Hepatocyte (in vitro differentiated cells): ENCODE results near the gene WDHD1. TPM values are rescaled to one million over a fixed set of nuclear protein-coding genes. Genes with fewer than 3 reads are reported as not detected.

ENCODE experiments used
- DNase-seq: peaks from one replicate; pipeline ENCODE4 v3.0.0-alpha.2; 2016; ENCODE audit warnings: low spot score
- H2AFZ ChIP-seq: fragments of 200-600 bp; sonication (generic); 2 replicates; pipeline ENCODE4 v1.6.0; 2016; ENCODE audit warnings: antibody characterized with exemption, mild to moderate bottlenecking
- H3K27ac ChIP-seq: fragments of 200-600 bp; sonication (generic); 2 replicates; pipeline ENCODE4 v1.5.1; 2016; ENCODE audit warnings: mild to moderate bottlenecking
- H3K27me3 ChIP-seq: fragments of 200-600 bp; sonication (generic); 2 replicates; pipeline ENCODE4 v1.6.1; 2016
- H3K36me3 ChIP-seq: fragments of 200-600 bp; sonication (generic); replicated peaks from 2 replicates; pipeline ENCODE4 v1.5.1; 2016; ENCODE audit warnings: low read depth; ENCODE audit not compliant: insufficient read depth
- H3K4me1 ChIP-seq: fragments of 200-600 bp; sonication (generic); 2 replicates; pipeline ENCODE4 v1.5.1; 2016; ENCODE audit warnings: mild to moderate bottlenecking, moderate library complexity; ENCODE audit not compliant: insufficient read depth
- H3K4me2 ChIP-seq: fragments of 200-600 bp; sonication (generic); 2 replicates; pipeline ENCODE4 v1.6.0; 2016
- H3K4me3 ChIP-seq: fragments of 200-600 bp; sonication (generic); 2 replicates; pipeline ENCODE4 v1.5.1; 2016; ENCODE audit warnings: mild to moderate bottlenecking
- H3K79me2 ChIP-seq: fragments of 200-600 bp; sonication (generic); 2 replicates; pipeline ENCODE4 v1.6.0; 2017; ENCODE audit warnings: mild to moderate bottlenecking
- H3K9me2 ChIP-seq: fragments of 200-600 bp; sonication (generic); replicated peaks from 2 replicates; pipeline ENCODE4 v1.6.0; 2017; ENCODE audit warnings: mild to moderate bottlenecking; ENCODE audit not compliant: insufficient read depth
- H3K9me3 ChIP-seq: fragments of 200-600 bp; sonication (generic); 2 replicates; pipeline ENCODE4 v1.5.1; 2016; ENCODE audit warnings: low read depth, mild to moderate bottlenecking
- H4K20me1 ChIP-seq: fragments of 200-600 bp; sonication (generic); 2 replicates; pipeline ENCODE4 v1.6.0; 2016; ENCODE audit warnings: mild to moderate bottlenecking; ENCODE audit not compliant: insufficient read depth, poor library complexity, severe bottlenecking
- CTCF ChIP-seq: fragments of 200-600 bp; sonication (generic); IDR thresholded peaks from 2 replicates; pipeline ENCODE4 v1.5.1; 2016; ENCODE audit warnings: antibody characterized with exemption, mild to moderate bottlenecking; ENCODE audit not compliant: poor library complexity
- EZH2 ChIP-seq: fragments of 200-600 bp; sonication (generic); IDR thresholded peaks from 2 replicates; pipeline ENCODE4 v1.6.1; 2016; ENCODE audit warnings: antibody characterized with exemption, mild to moderate bottlenecking, borderline replicate concordance
- EZH2phosphoT487 ChIP-seq: fragments of 200-600 bp; sonication (generic); IDR thresholded peaks from one replicate; pipeline ENCODE4 v1.6.1; 2018; ENCODE audit warnings: antibody characterized with exemption, mild to moderate bottlenecking, low read depth, moderate library complexity; ENCODE audit not compliant: unreplicated experiment, severe bottlenecking
- WGBS: methylation state at CpG from one replicate; pipeline ENCODE4 v1.1.6; 2016; ENCODE audit warnings: low lambda C conversion rate; ENCODE audit errors: missing lambda C conversion rate; 5-methylcytosine and 5-hydroxymethylcytosine counted together
- polyA plus RNA-seq: library from polyadenylated mRNA; unstranded; fragments of >200 nt; fragmentation: Nextera tagmentation; extraction: Ambion mirVana; gene quantifications from 2 replicates; pipeline ENCODE4 v1.2.1, GENCODE V29; 2016
- total RNA-seq: library from RNA; depleted of rRNA; stranded (reverse); fragments of >200 nt; gene quantifications from 2 replicates; pipeline ENCODE4 v1.2.3, GENCODE V29; 2014

The WDHD1 gene
- total and polyA plus RNA-seq, 2 experiments from 2014 or later = 4.1 to 5.9 TPM

- Histone ChIP-seq H3K27me3 (no peaks in the 10 kb centered on the region), H3K4me3 (no peak overlapping the region), H3K4me1 (no peaks in the 10 kb centered on the region), H3K9me3 (no peaks in the 10 kb centered on the region), H3K79me2 (no peaks in the 10 kb centered on the region), H3K4me2 (no peak overlapping the region), H3K9me2 (no peaks in the 10 kb centered on the region), H3K27ac (no peak overlapping the region), H4K20me1 (no peaks in the 10 kb centered on the region), H2AFZ (no peak overlapping the region), H3K36me3 (no peaks in the 10 kb centered on the region)
- 93% methylated on average over 4 of the region's 4 CpGs for WGBS
- DNase-seq = no peak
- TF ChIP-seq CTCF (no peak), EZH2 (no peak), EZH2phosphoT487 (no peak)
These were observed 41.7 kb downstream of the WDHD1 start for GRCh38 chr14:54985156-54985555.

GRCh38 chr14:54981698-54982097, 45.2 kb downstream of the WDHD1 start:
- no peak for DNase-seq

GRCh38 chr14:54979039-54979438, 47.9 kb downstream of the WDHD1 start:
- Histone ChIP-seq H3K36me3 (no peaks in the 10 kb centered on the region), H3K9me2 (no peaks in the 10 kb centered on the region), H3K9me3 (no peaks in the 10 kb centered on the region), H3K4me3 (no peak overlapping the region), H3K27ac (no peak overlapping the region), H3K4me1 (no peaks in the 10 kb centered on the region), H4K20me1 (no peaks in the 10 kb centered on the region), H3K27me3 (no peaks in the 10 kb centered on the region), H3K79me2 (no peaks in the 10 kb centered on the region), H2AFZ (no peak overlapping the region), H3K4me2 (no peak overlapping the region)
- no peak for TF ChIP-seq EZH2phosphoT487
- no peak for TF ChIP-seq CTCF
- TF ChIP-seq EZH2 = no peak
- 86% methylated on average over 3 of the region's 3 CpGs for WGBS
- no peak for DNase-seq

More at GRCh38 chr14:54981698-54982097, 45.2 kb downstream of the WDHD1 start:
- H2AFZ ChIP-seq = no peak overlapping the region
- H4K20me1 ChIP-seq = no peaks in the 10 kb centered on the region
- no peak overlapping the region for H3K4me2 ChIP-seq
- no peak overlapping the region for H3K27ac ChIP-seq
- H3K36me3 ChIP-seq = no peaks in the 10 kb centered on the region
- TF ChIP-seq CTCF (peak; percentile 46), EZH2phosphoT487 (no peak)
- 89% methylated on average over 6 of the region's 6 CpGs for WGBS
- H3K27me3 ChIP-seq = no peaks in the 10 kb centered on the region
- H3K4me1 ChIP-seq = no peaks in the 10 kb centered on the region
- no peaks in the 10 kb centered on the region for H3K9me3 ChIP-seq
- H3K9me2 ChIP-seq = no peaks in the 10 kb centered on the region
- no peak overlapping the region for H3K4me3 ChIP-seq
- no peaks in the 10 kb centered on the region for H3K79me2 ChIP-seq

- Histone ChIP-seq H3K4me2 (no peak overlapping the region), H3K9me3 (no peaks in the 10 kb centered on the region), H3K79me2 (no peaks in the 10 kb centered on the region), H4K20me1 (no peaks in the 10 kb centered on the region), H2AFZ (no peak overlapping the region), H3K9me2 (no peaks in the 10 kb centered on the region), H3K36me3 (no peaks in the 10 kb centered on the region), H3K4me1 (no peaks in the 10 kb centered on the region), H3K27ac (no peak overlapping the region), H3K4me3 (no peak overlapping the region), H3K27me3 (no peaks in the 10 kb centered on the region)
- no peak for TF ChIP-seq EZH2phosphoT487
- no peak for DNase-seq
- WGBS = 95% methylated on average over 4 of the region's 4 CpGs
These were observed 50.6 kb downstream of the WDHD1 start for GRCh38 chr14:54976316-54976715.
